Calu3 (cell line): ENCODE measurements around the gene TFAM. TPM values are rescaled to one million over a fixed set of nuclear protein-coding genes. Genes with fewer than 3 reads are reported as not detected.

Source experiments
- BruUV-seq: library from RNA; stranded (reverse); fragments of 400-500 nt; replicated peaks from 2 replicates; lab custom pipeline; 2021; lab: Mats Ljungman, UMichigan
- CTCF ChIA-PET: fragments of 300-600 bp; sonication (Branson Sonifier 250); formaldehyde crosslinking; loops from one replicate; lab custom pipeline; 2022; ENCODE audit warnings: antibody characterized with exemption; lab: Charles Lee
- DNase-seq: peaks from one replicate; pipeline ENCODE4 v3.0.0; 2022
- H3K27ac Mint-ChIP-seq: one replicate; pipeline ENCODE4 v1.8.0; 2022; ENCODE audit warnings: mixed read lengths; ENCODE audit not compliant: unreplicated experiment
- H3K27me3 Mint-ChIP-seq: one replicate; pipeline ENCODE4 v1.8.0; 2022; ENCODE audit warnings: mixed read lengths; ENCODE audit not compliant: unreplicated experiment
- H3K36me3 Mint-ChIP-seq: one replicate; pipeline ENCODE4 v1.8.0; 2022; ENCODE audit warnings: mild to moderate bottlenecking, moderate library complexity, mixed read lengths; ENCODE audit not compliant: insufficient read depth, unreplicated experiment
- H3K4me1 Mint-ChIP-seq: one replicate; pipeline ENCODE4 v1.8.0; 2022; ENCODE audit warnings: mild to moderate bottlenecking, low read depth, mixed read lengths; ENCODE audit not compliant: unreplicated experiment
- H3K4me3 Mint-ChIP-seq: one replicate; pipeline ENCODE4 v1.8.0; 2022; ENCODE audit warnings: mild to moderate bottlenecking, low read depth, moderate library complexity, mixed read lengths; ENCODE audit not compliant: unreplicated experiment
- H3K9me3 Mint-ChIP-seq: one replicate; pipeline ENCODE4 v1.8.0; 2022; ENCODE audit warnings: low read depth, mixed read lengths; ENCODE audit not compliant: unreplicated experiment
- CTCF ChIP-seq: fragments of 200-600 bp; IDR thresholded peaks from one replicate; pipeline ENCODE4 v1.8.0; 2022; ENCODE audit warnings: antibody characterized with exemption; ENCODE audit not compliant: unreplicated experiment
- intact Hi-C: fragments of 100-400 bp; cut with micrococcal nuclease; formaldehyde crosslinking; loops from one replicate; pipeline ENCODE4 v1.10.0; 2022; ENCODE audit not compliant: unreplicated experiment
- total RNA-seq: library from RNA; stranded (reverse); gene quantifications from 2 replicates; pipeline ENCODE4 v1.2.3, GENCODE V29; 2022

TFAM gene
- total RNA-seq, 1 experiment from 2014 or later: 94.3 TPM

- TF ChIP-seq CTCF: no peak
- Mint-ChIP-seq H3K4me3 (no peak overlapping the region), H3K27me3 (no peaks in the 10 kb centered on the region), H3K36me3 (no peaks in the 10 kb centered on the region), H3K9me3 (no peaks in the 10 kb centered on the region), H3K27ac (no peak overlapping the region), H3K4me1 (no peaks in the 10 kb centered on the region)
- peak; percentile 11 for DNase-seq
- BruUV-seq: no TSS peak
- CTCF ChIA-PET: interaction anchor here (0.5 to 1.4 kb wide), 2 partner anchors 12 to 62 kb away, joined by 3 to 6 read pairs; partner anchors contain the start of gene TFAM
- intact Hi-C loops: no loop called here
Observed at GRCh38 chr10:58373442-58373827, 11.8 kb upstream of the TFAM start.

- intact Hi-C loops: no loop called here
- CTCF ChIA-PET: no interaction called here
- H3K27ac Mint-ChIP-seq: no peak overlapping the region
- no peaks in the 10 kb centered on the region for H3K9me3 Mint-ChIP-seq
- H3K4me3 Mint-ChIP-seq: no peak overlapping the region
- BruUV-seq: no TSS peak
- H3K4me1 Mint-ChIP-seq: peaks cover 12% of the 10 kb centered on the region
- no peak for DNase-seq
- no peaks in the 10 kb centered on the region for H3K27me3 Mint-ChIP-seq
- H3K36me3 Mint-ChIP-seq: peaks cover 31% of the 10 kb centered on the region
- TF ChIP-seq CTCF: no peak
Observed at GRCh38 chr10:58382489-58382995, 2.7 kb upstream of the TFAM start.

- no peaks in the 10 kb centered on the region for H3K9me3 Mint-ChIP-seq
- H3K36me3 Mint-ChIP-seq: peaks cover 38% of the 10 kb centered on the region
- no TSS peak for BruUV-seq
- intact Hi-C loops: loop anchor here (2.0 kb wide), 1 partner anchor 207 kb away; no protein-coding TSS in a partner anchor
- H3K4me1 Mint-ChIP-seq: peaks cover 13% of the 10 kb centered on the region
- CTCF ChIA-PET: interaction anchor here (0.6 to 1.7 kb wide), 4 partner anchors 49 to 93 kb away, joined by 3 to 15 read pairs (median 3); no protein-coding TSS in a partner anchor
- DNase-seq: no peak
- H3K27ac Mint-ChIP-seq: peak overlapping the region; percentile 71
- H3K4me3 Mint-ChIP-seq: peak overlapping the region; percentile 94
- TF ChIP-seq CTCF: no peak
- H3K27me3 Mint-ChIP-seq: no peaks in the 10 kb centered on the region
Observed at GRCh38 chr10:58384095-58384494, 1.1 kb upstream of the TFAM start.

GRCh38 chr10:58384544-58384998 is 639 bp upstream of the TFAM start:
- no peak for DNase-seq
- no peak for TF ChIP-seq CTCF
- Mint-ChIP-seq H3K27me3 (no peaks in the 10 kb centered on the region), H3K4me3 (peak overlapping the region; percentile 94), H3K4me1 (peaks cover 18% of the 10 kb centered on the region), H3K27ac (peak overlapping the region; percentile 71), H3K36me3 (peaks cover 42% of the 10 kb centered on the region), H3K9me3 (no peaks in the 10 kb centered on the region)
- intact Hi-C loops: loop anchor here (2.0 kb wide), 1 partner anchor 208 kb away; no protein-coding TSS in a partner anchor
- CTCF ChIA-PET: interaction anchor here (0.6 to 1.7 kb wide), 7 partner anchors 11 to 94 kb away, joined by 3 to 15 read pairs (median 3); no protein-coding TSS in a partner anchor
- BruUV-seq: TSS peak; percentile 89
